ENCODE measurements around the gene CYP1A2. TPM values are rescaled to one million over a fixed set of nuclear protein-coding genes. Genes with fewer than 3 reads are reported as not detected.

CYP1A2 gene
- total and polyA plus RNA-seq, 11 donors: not detected

DNA sequence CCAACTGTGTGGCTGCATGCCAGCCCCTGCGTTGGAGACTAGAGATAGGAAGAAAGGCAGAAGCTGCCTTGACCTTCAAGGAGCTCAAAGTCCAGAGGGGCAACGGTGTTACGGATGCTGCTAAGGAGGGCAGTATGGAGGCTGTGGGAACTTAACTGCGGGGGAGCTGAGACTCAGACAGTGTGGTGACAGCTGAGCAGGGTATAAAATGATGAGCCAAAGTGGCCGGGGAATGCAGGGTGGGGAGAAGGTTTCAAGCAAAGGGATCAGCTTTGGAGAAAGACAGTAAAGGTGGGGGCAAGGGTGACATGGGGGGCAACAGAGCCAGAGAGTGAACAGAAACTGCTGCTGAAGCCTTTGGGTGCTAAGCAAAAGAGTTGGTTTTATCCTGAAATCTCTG lies 6.2 kb upstream of the CYP1A2 start:
- intact Hi-C loops (cut with DNase I): no loop called here
- TF ChIP-seq POLR2A (IDR thresholded peaks at IDR 0.05): no peak
- no peak for TF ChIP-seq CTCF (IDR thresholded peaks at IDR 0.05)
- H3K36me3 ChIP-seq: no peaks in the 10 kb centered on the region
- H3K9me3 ChIP-seq: peaks cover 0 to 4% (median 0%) of the 10 kb centered on the region in 12 donors
- ATAC-seq (no peak), DNase-seq (no peak)
- no peak overlapping the region for H3K4me3 ChIP-seq
- 80 to 86% (median 82%) methylated on average over 5 of the region's 5 CpGs for WGBS, 4 donors
- H3K4me1 ChIP-seq: no peaks in the 10 kb centered on the region
- peaks cover 0 to 3% (median 0%) of the 10 kb centered on the region in 9 donors for H3K27me3 ChIP-seq
- H3K27ac ChIP-seq: no peak overlapping the region

DNA sequence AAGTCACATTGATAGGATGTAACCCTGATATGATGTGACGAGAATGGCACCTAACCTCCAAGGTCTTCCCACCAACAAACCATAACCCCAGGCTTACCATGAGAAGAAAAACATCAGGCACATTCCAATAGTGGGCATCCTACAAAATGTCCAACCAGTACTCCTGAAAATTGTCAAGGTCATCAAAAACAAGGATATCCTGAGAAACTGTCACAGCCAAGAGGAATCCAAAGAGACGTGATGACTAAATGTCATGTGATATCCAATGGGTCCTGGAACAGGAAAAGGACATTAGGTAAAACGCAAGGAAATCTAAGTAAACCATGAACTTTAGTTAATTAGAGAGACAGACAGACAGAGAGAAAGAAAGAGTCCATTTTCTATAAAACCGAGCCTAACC lies 2.3 kb upstream of the CYP1A2 start:
- H3K27ac ChIP-seq: no peak overlapping the region
- H3K36me3 ChIP-seq: no peaks in the 10 kb centered on the region
- H3K27me3 ChIP-seq: no peaks in the 10 kb centered on the region
- no peaks in the 10 kb centered on the region for H3K4me1 ChIP-seq
- no peak overlapping the region for H3K4me3 ChIP-seq
- WGBS, 4 donors: 58 to 72% (median 61%) methylated on average over 4 of the region's 4 CpGs
- intact Hi-C loops (cut with DNase I): no loop called here
- TF ChIP-seq CTCF (IDR thresholded peaks at IDR 0.05) (no peak), POLR2A (IDR thresholded peaks at IDR 0.05) (no peak)
- DNase-seq (no peak), ATAC-seq (no peak)
- H3K9me3 ChIP-seq: peaks cover 0 to 4% (median 0%) of the 10 kb centered on the region in 12 donors

DNA sequence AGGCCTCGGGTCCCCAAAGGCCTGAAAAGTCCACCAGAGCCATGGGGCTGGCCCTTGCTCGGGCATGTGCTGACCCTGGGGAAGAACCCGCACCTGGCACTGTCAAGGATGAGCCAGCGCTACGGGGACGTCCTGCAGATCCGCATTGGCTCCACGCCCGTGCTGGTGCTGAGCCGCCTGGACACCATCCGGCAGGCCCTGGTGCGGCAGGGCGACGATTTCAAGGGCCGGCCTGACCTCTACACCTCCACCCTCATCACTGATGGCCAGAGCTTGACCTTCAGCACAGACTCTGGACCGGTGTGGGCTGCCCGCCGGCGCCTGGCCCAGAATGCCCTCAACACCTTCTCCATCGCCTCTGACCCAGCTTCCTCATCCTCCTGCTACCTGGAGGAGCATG lies 1.2 kb downstream of the CYP1A2 start:
- H3K27me3 ChIP-seq: no peaks in the 10 kb centered on the region
- H3K4me1 ChIP-seq: no peaks in the 10 kb centered on the region
- no peak overlapping the region for H3K4me3 ChIP-seq
- no peak overlapping the region for H3K27ac ChIP-seq
- H3K9me3 ChIP-seq: no peaks in the 10 kb centered on the region
- H3K36me3 ChIP-seq: no peaks in the 10 kb centered on the region
- TF ChIP-seq POLR2A (IDR thresholded peaks at IDR 0.05) (no peak), CTCF (IDR thresholded peaks at IDR 0.05) (no peak)
- WGBS, 4 donors: 92 to 93% (median 92%) methylated on average over 18 to 20 of the region's 20 CpGs
- peak in 1 of 4 donors; percentile 32 for ATAC-seq
- no peak for DNase-seq
- intact Hi-C loops (cut with DNase I): no loop called here

DNA sequence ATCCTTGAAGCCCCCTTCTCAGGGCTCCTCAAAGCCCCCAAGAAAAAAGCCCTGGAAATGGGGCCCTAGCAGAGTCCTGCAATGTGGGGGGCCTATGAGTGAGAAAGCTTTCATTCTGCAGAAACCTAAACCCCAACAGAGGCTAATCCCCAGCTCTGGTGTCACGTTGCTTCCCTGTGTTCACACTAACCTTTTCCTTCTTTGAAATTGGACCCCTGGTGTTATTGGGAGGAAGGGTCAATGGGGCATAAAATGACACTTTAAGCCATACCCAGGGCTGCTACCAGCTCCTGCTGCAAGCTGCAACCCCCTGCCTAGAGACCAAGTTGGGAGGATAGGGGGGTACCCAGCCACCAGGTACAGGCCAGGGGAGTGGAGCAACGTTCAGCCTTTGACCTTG lies 2.1 kb downstream of the CYP1A2 start:
- 37 to 80% (median 68%) methylated on average over 1 to 2 of the region's 2 CpGs for WGBS, 4 donors
- no peaks in the 10 kb centered on the region for H3K36me3 ChIP-seq
- no peak for DNase-seq
- intact Hi-C loops (cut with DNase I): no loop called here
- H3K27me3 ChIP-seq: no peaks in the 10 kb centered on the region
- no peak for TF ChIP-seq POLR2A (IDR thresholded peaks at IDR 0.05)
- no peak for TF ChIP-seq CTCF (IDR thresholded peaks at IDR 0.05)
- H3K4me1 ChIP-seq: no peaks in the 10 kb centered on the region
- H3K27ac ChIP-seq: no peak overlapping the region
- no peaks in the 10 kb centered on the region for H3K9me3 ChIP-seq
- no peak overlapping the region for H3K4me3 ChIP-seq
- no peak for ATAC-seq
